HepG2 (cell line): ENCODE results near the gene TMEM198. TPM values are rescaled to one million over a fixed set of nuclear protein-coding genes. Genes with fewer than 3 reads are reported as not detected.

ENCODE experiments used
- ASH2L ChIP-seq: fragments of 300-600, 200-600 bp; sonication (generic); IDR thresholded peaks from 2 replicates; pipeline ENCODE4 v1.7.0; 2017; ENCODE audit warnings: low read depth, mild to moderate bottlenecking, moderate library complexity, mixed read lengths, low read length; ENCODE audit not compliant: insufficient read length
- BORCS8-MEF2B ChIP-seq: sonication (generic); formaldehyde crosslinking; IDR thresholded peaks from 2 replicates; pipeline ENCODE4 v1.8.0; 2022; ENCODE audit warnings: mild to moderate bottlenecking, missing genetic modification reagents
- JUN ChIP-seq: sonication (generic); formaldehyde crosslinking; IDR thresholded peaks from 2 replicates; pipeline ENCODE4 v1.4.0; 2020; ENCODE audit warnings: mild to moderate bottlenecking, missing genetic modification reagents
- KDM6A ChIP-seq: IDR thresholded peaks from 2 replicates; pipeline ENCODE4 v1.6.1; 2016; ENCODE audit warnings: low read depth
- NCOR1 ChIP-seq: fragments of 200-600 bp; sonication (generic); IDR thresholded peaks from 2 replicates; pipeline ENCODE4 v1.7.0; 2017; ENCODE audit warnings: antibody characterized with exemption, low read length, borderline replicate concordance
- NFE2 ChIP-seq: sonication (generic); formaldehyde crosslinking; IDR thresholded peaks from 2 replicates; pipeline ENCODE4 v1.4.0; 2020; ENCODE audit warnings: missing genetic modification reagents
- SP4 ChIP-seq: sonication (generic); formaldehyde crosslinking; IDR thresholded peaks from 2 replicates; pipeline ENCODE4 v1.8.1; 2023; ENCODE audit warnings: mild to moderate bottlenecking, missing genetic modification reagents
- ZFY ChIP-seq: sonication (generic); formaldehyde crosslinking; IDR thresholded peaks from 2 replicates; pipeline ENCODE4 v1.4.0; 2020; ENCODE audit warnings: missing genetic modification reagents
- ZIK1 ChIP-seq: sonication (generic); formaldehyde crosslinking; IDR thresholded peaks from 2 replicates; pipeline ENCODE4 v1.5.0; 2020; ENCODE audit warnings: mild to moderate bottlenecking, low read depth, missing genetic modification reagents, borderline replicate concordance
- ZKSCAN5 ChIP-seq: sonication (generic); formaldehyde crosslinking; IDR thresholded peaks from 2 replicates; pipeline ENCODE4 v1.5.1; 2020; ENCODE audit warnings: mild to moderate bottlenecking, missing genetic modification reagents
- ZNF292 ChIP-seq: sonication (generic); formaldehyde crosslinking; IDR thresholded peaks from 2 replicates; pipeline ENCODE4 v1.8.1; 2022; ENCODE audit warnings: mild to moderate bottlenecking, low read depth, missing genetic modification reagents, borderline replicate concordance
- ZNF326 ChIP-seq: sonication (generic); formaldehyde crosslinking; IDR thresholded peaks from 2 replicates; pipeline ENCODE4 v1.4.0; 2020; ENCODE audit warnings: missing genetic modification reagents, borderline replicate concordance
- ZNF713 ChIP-seq: sonication (generic); formaldehyde crosslinking; IDR thresholded peaks from 2 replicates; pipeline ENCODE4 v1.4.0; 2020; ENCODE audit warnings: mild to moderate bottlenecking, missing genetic modification reagents
- ZNF788 ChIP-seq: sonication (generic); formaldehyde crosslinking; IDR thresholded peaks from 2 replicates; pipeline ENCODE4 v1.5.0; 2020; ENCODE audit warnings: mild to moderate bottlenecking, missing genetic modification reagents, borderline replicate concordance
- ZNF83 ChIP-seq: sonication (generic); formaldehyde crosslinking; IDR thresholded peaks from 2 replicates; pipeline ENCODE4 v1.4.0; 2020; ENCODE audit warnings: missing genetic modification reagents, mild to moderate bottlenecking, borderline replicate concordance
- polyA plus RNA-seq, 8 experiments: library from polyadenylated mRNA; depleted of rRNA in 3 of 8; stranded (reverse) in 7 of 8; unstranded in 1 of 8; fragments of >200 nt; fragmentation: Illumina TruSeq in 4 of 8; extraction: Trizol in 4 of 8; gene quantifications; 2 replicates each; pipeline versions ENCODE4 v1.2.1 to v1.2.3, GENCODE V29; 2011 to 2016; ENCODE audit warnings: low read depth in 4 of 8, missing spikeins in 1 of 8, mixed read lengths in 1 of 8; ENCODE audit not compliant: insufficient read depth in 1 of 8
- total RNA-seq, 5 experiments: library from RNA; depleted of rRNA; stranded (reverse); fragments of >200 nt; fragmentation: Illumina TruSeq; extraction: Trizol; gene quantifications; 2 replicates each; pipeline ENCODE4 v1.2.3, GENCODE V29; 2016; ENCODE audit warnings: low read depth in 1 of 5
- TF ChIP-seq, protein P1 (sequence below): IDR thresholded peaks from 2 replicates; pipeline ENCODE4 v1.6.1; 2016; ENCODE audit warnings: mild to moderate bottlenecking
- TF ChIP-seq, protein P2 (sequence below): sonication (generic); formaldehyde crosslinking; IDR thresholded peaks from 2 replicates; pipeline ENCODE4 v1.5.0; 2020; ENCODE audit warnings: missing genetic modification reagents
- TF ChIP-seq, protein P3 (sequence below): sonication (generic); formaldehyde crosslinking; IDR thresholded peaks from 2 replicates; pipeline ENCODE4 v1.9.0; 2021; ENCODE audit warnings: missing genetic modification reagents, mild to moderate bottlenecking, borderline replicate concordance
- TF ChIP-seq, protein P4 (sequence below): sonication (generic); formaldehyde crosslinking; IDR thresholded peaks from 2 replicates; pipeline ENCODE4 v1.9.0; 2022; ENCODE audit warnings: low read depth, missing genetic modification reagents

The TMEM198 gene
- total and polyA plus RNA-seq, 2 of the 13 experiments (the other 11 are each of a cell fraction or from before 2014, with no cell fraction given), result 17.3 to 23.5 TPM

DNA sequence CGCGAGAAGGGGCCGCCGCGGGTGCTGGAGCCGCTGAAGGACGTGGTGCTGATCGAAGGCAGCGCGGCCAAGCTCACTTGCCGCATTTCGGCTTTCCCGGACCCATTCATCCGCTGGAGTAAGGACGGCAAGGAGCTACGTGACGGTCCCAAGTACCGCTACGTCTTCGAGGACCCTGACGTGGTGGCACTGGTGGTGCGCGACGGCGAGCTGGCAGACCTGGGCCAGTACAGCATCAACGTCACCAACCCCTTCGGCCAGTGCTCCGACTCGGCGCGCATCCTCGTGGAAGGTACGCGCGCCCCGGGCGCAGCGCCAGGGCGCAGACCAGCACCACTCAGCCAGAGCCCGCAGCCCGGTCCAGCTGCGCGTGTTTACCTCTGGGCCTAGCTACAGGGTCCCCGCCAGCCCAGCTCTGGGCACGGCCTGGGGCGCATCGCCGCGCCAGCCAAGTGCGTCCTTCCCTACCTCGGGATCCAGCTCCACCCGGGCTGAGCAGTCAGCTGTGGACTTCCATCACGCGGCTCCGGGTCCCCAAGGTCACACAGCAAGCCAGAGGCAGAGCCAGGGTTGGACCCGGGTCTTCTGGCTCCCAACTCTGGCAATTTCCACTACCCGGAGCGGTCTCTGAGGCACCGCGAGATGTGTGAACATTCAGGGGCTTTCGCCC, 46.9 kb upstream of the TMEM198 start (continued):
- TF ChIP-seq, protein P1, sequence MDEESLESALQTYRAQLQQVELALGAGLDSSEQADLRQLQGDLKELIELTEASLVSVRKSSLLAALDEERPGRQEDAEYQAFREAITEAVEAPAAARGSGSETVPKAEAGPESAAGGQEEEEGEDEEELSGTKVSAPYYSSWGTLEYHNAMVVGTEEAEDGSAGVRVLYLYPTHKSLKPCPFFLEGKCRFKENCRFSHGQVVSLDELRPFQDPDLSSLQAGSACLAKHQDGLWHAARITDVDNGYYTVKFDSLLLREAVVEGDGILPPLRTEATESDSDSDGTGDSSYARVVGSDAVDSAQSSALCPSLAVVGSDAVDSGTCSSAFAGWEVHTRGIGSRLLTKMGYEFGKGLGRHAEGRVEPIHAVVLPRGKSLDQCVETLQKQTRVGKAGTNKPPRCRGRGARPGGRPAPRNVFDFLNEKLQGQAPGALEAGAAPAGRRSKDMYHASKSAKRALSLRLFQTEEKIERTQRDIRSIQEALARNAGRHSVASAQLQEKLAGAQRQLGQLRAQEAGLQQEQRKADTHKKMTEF, result no peak
- TF ChIP-seq, protein P2, sequence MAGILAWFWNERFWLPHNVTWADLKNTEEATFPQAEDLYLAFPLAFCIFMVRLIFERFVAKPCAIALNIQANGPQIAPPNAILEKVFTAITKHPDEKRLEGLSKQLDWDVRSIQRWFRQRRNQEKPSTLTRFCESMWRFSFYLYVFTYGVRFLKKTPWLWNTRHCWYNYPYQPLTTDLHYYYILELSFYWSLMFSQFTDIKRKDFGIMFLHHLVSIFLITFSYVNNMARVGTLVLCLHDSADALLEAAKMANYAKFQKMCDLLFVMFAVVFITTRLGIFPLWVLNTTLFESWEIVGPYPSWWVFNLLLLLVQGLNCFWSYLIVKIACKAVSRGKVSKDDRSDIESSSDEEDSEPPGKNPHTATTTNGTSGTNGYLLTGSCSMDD, result no peak
- TF ChIP-seq ZNF292 (CRISPR knock-in tag) (no peak), NCOR1 (no peak), ZNF788 (CRISPR knock-in tag) (no peak), ZKSCAN5 (CRISPR knock-in tag) (no peak), ZNF713 (CRISPR knock-in tag) (no peak), BORCS8-MEF2B (CRISPR knock-in tag) (no peak), KDM6A (CRISPR knock-in tag) (no peak), ZFY (no peak; the same call in 1 of the 2 replicates), SP4 (CRISPR knock-in tag) (0 out of 2 replicates have a peak, but pooled peaks have one; percentile 10), ZNF326 (CRISPR knock-in tag) (no peak), ZNF83 (CRISPR knock-in tag) (no peak), JUN (no peak), NFE2 (CRISPR knock-in tag) (no peak), ASH2L (no peak), ZIK1 (CRISPR knock-in tag) (no peak)
- TF ChIP-seq, protein P3, sequence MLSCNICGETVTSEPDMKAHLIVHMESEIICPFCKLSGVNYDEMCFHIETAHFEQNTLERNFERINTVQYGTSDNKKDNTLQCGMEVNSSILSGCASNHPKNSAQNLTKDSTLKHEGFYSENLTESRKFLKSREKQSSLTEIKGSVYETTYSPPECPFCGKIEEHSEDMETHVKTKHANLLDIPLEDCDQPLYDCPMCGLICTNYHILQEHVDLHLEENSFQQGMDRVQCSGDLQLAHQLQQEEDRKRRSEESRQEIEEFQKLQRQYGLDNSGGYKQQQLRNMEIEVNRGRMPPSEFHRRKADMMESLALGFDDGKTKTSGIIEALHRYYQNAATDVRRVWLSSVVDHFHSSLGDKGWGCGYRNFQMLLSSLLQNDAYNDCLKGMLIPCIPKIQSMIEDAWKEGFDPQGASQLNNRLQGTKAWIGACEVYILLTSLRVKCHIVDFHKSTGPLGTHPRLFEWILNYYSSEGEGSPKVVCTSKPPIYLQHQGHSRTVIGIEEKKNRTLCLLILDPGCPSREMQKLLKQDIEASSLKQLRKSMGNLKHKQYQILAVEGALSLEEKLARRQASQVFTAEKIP (CRISPR knock-in tag), result no peak
- TF ChIP-seq, protein P4, sequence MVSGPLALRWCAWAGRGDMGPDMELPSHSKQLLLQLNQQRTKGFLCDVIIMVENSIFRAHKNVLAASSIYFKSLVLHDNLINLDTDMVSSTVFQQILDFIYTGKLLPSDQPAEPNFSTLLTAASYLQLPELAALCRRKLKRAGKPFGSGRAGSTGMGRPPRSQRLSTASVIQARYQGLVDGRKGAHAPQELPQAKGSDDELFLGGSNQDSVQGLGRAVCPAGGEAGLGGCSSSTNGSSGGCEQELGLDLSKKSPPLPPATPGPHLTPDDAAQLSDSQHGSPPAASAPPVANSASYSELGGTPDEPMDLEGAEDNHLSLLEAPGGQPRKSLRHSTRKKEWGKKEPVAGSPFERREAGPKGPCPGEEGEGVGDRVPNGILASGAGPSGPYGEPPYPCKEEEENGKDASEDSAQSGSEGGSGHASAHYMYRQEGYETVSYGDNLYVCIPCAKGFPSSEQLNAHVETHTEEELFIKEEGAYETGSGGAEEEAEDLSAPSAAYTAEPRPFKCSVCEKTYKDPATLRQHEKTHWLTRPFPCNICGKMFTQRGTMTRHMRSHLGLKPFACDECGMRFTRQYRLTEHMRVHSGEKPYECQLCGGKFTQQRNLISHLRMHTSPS, result peak; percentile 53; the same call in 1 of the 2 replicates
